Activated T-helper 1 cell treated with anti-CD3 and anti-CD28 coated beads, Interleukin-12 subunit alpha, Interleukin-12 subunit beta, Interleukin-2, Interleukin-4 antibody, amounts not matched to agents 30 ng/mL and 10 ng/mL and 1 ng/mL, durations not matched to agents 14 hours and 24 hours and 36 hours (primary cell): ENCODE results near the gene KCNAB2. TPM values are rescaled to one million over a fixed set of nuclear protein-coding genes. Genes with fewer than 3 reads are reported as not detected.
A peak's percentile ranks its signal among the peaks of the same experiment; 100 is the strongest.
"Not testable (repeated sequence)": the region's sequence is repeated elsewhere in the genome, so short reads cannot be mapped to it uniquely, and the experiment has no call there.

ENCODE experiments used
- DNase-seq: peaks from one replicate; pipeline ENCODE4 v3.0.0; 2021; ENCODE audit warnings: low spot score
- H3K27ac Mint-ChIP-seq: one replicate; pipeline ENCODE4 v1.8.0; 2021; ENCODE audit warnings: mild to moderate bottlenecking, mixed read lengths
- H3K27me3 Mint-ChIP-seq: one replicate; pipeline ENCODE4 v1.8.0; 2022; ENCODE audit warnings: mild to moderate bottlenecking, moderate library complexity, mixed read lengths; ENCODE audit not compliant: insufficient read depth
- H3K36me3 Mint-ChIP-seq: one replicate; pipeline ENCODE4 v1.8.0; 2021; ENCODE audit warnings: low read depth, mixed read lengths
- H3K4me1 Mint-ChIP-seq: one replicate; pipeline ENCODE4 v1.8.0; 2021; ENCODE audit warnings: low read depth, mixed read lengths
- H3K4me3 Mint-ChIP-seq: one replicate; pipeline ENCODE4 v1.8.0; 2021; ENCODE audit warnings: mild to moderate bottlenecking, moderate library complexity, mixed read lengths
- H3K9me3 Mint-ChIP-seq: one replicate; pipeline ENCODE4 v1.8.0; 2021; ENCODE audit warnings: mixed read lengths
- intact Hi-C: fragments of 100-400 bp; cut with micrococcal nuclease; formaldehyde crosslinking; loops from one replicate; pipeline ENCODE4 v1.15.1; 2024
- total RNA-seq: library from RNA; stranded (reverse); gene quantifications from 2 replicates; pipeline ENCODE4 v1.2.3, GENCODE V29; 2022

KCNAB2 gene
- total RNA-seq, 1 donor from 2014 or later = 237 TPM

DNA sequence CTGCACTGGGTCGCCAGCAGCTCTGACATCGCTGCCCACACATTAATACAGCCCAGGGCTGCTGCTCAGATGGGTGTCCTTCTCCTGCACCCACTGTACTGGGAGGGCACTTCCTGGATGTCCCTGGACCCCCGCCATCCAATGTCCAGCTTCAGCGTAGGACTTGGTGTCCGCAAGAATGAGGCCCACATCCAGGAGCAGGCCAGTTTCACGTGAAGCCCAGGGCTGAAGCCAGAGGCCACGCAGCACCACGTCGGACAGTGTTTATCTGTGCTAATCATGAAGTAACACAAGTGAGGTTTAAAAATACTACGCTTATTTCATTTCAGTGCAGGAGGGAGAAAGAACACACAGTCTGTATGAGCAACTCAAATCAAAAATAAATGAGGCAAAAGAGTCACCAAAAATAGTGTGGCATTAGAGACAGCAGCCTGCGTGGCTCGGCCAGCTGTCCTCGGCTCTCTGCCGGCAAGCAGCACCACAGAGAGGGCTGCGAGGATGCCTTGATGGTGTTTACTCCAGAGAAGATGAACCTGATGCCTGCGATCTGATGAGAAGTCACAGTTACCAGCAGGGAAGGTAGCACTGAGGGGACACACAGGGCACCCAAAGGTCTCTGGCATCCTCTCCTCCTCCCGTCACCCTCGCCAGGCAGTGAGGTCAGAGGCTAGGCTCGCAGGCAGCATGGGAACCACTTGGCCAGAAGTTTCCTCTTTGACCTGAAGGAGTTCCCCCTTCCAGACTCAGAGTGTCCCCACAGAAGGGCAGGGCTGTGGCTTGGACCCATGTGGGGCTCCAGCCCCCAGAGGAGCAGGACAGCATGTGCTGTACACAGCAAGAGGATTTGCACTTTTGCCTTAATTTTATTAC, 31.3 kb upstream of the KCNAB2 start:
- Mint-ChIP-seq H3K4me1 (no peaks in the 10 kb centered on the region), H3K36me3 (peaks cover 19% of the 10 kb centered on the region), H3K9me3 (no peaks in the 10 kb centered on the region), H3K27ac (no peak overlapping the region), H3K27me3 (no peaks in the 10 kb centered on the region), H3K4me3 (no peak overlapping the region)
- intact Hi-C loops = no loop called here
- DNase-seq = no peak

GRCh38 chr1:6016191-6016865, 29.4 kb upstream of the KCNAB2 start:
- no peak for DNase-seq
- H3K4me3 Mint-ChIP-seq = no peak overlapping the region
- no peaks in the 10 kb centered on the region for H3K27me3 Mint-ChIP-seq
- no peak overlapping the region for H3K27ac Mint-ChIP-seq
- no peaks in the 10 kb centered on the region for H3K9me3 Mint-ChIP-seq
- H3K36me3 Mint-ChIP-seq = peaks cover 25% of the 10 kb centered on the region
- intact Hi-C loops = no loop called here
- no peaks in the 10 kb centered on the region for H3K4me1 Mint-ChIP-seq

DNA sequence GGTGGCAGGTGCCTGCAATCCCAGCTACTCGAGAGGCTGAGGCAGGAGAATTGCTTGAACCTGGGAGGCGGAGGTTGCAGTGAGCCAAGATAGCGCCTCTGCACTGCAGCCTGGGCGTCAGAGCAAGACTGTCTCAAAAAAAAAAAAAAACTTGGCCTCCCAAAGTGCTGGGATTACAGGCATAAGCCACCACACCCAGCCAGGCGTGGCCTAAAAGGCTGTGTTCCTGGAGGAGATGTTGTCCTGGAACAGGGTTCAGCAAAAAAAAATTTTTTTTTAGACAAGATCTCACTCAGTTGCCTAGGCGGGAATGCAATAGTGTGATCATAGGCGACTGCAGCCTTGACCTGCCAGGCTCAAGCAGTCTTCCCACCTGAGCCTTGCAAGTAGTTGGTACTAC, 28.0 kb upstream of the KCNAB2 start:
- intact Hi-C loops, H3K27me3 Mint-ChIP-seq, H3K9me3 Mint-ChIP-seq, DNase-seq, H3K27ac Mint-ChIP-seq, H3K4me3 Mint-ChIP-seq, H3K4me1 Mint-ChIP-seq: not testable (repeated sequence)
- peaks cover 25% of the 10 kb centered on the region for H3K36me3 Mint-ChIP-seq

DNA sequence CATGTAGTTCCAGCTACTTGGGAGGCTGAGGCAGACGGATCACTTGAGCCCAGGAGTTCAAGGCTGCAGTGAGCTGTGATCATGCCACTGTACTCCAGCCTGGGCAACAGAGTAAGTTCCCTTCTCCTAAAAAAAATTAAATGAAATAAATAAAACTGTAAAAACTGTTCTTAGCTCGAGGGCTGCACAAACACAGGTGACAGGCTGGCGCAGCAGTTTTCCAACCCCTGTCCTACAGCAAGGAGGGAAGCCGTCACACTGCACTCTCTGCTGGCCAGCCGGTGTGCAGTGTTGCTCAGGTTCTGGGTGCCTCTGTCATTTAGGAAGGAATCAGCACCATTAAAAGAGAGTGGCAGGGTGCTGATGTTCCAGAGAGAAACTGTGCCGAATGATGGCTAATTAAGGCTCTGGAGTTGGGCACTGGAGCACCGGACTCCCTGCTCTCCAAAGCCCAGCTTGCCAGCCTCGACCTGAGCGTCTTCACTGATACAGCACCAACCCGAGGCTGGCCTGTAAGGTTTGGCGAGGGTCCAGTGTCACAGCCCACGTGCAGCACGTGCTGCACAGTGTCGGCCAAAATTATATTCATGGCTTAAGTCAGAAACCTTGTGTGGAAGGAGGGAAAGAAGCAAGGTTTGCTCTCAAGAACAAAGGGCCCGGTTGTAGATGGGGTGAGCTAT, 26.4 kb upstream of the KCNAB2 start:
- no peaks in the 10 kb centered on the region for H3K27me3 Mint-ChIP-seq

GRCh38 chr1:6022193-6022592, 23.5 kb upstream of the KCNAB2 start:
- no peaks in the 10 kb centered on the region for H3K27me3 Mint-ChIP-seq
- no peaks in the 10 kb centered on the region for H3K9me3 Mint-ChIP-seq
- no peak overlapping the region for H3K27ac Mint-ChIP-seq
- no peak overlapping the region for H3K4me3 Mint-ChIP-seq
- peaks cover 15% of the 10 kb centered on the region for H3K4me1 Mint-ChIP-seq
- peaks cover 18% of the 10 kb centered on the region for H3K36me3 Mint-ChIP-seq
- intact Hi-C loops = loop anchor here (10.0 kb wide), 1 partner anchor 373 kb away; the partner anchor contains the start of gene ACOT7
- DNase-seq = no peak

More for the DNA sequence above, 26.4 kb upstream of the KCNAB2 start:
- Mint-ChIP-seq H3K27ac (no peak overlapping the region), H3K4me1 (no peaks in the 10 kb centered on the region), H3K36me3 (peaks cover 17% of the 10 kb centered on the region), H3K9me3 (no peaks in the 10 kb centered on the region), H3K4me3 (no peak overlapping the region)
- no peak for DNase-seq
- intact Hi-C loops = no loop called here

DNA sequence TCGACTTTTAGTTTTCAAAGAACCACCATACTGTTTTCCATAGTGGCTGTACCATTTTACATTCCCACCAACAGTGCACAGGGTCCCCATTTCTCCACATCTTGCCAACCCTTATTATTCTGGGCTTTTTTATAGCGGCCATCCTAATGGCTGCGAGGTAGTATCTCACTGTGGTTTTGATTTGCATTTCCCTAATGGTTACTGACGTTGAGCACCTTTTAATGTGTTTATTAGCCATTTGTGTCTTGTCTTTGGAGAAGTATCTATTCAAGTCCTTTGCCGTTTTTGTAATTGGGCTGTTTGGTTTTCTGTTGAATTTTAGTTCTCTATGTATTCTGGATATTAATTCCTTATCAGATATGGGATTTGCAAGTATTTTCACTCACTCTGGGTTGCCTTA, 22.3 kb upstream of the KCNAB2 start:
- intact Hi-C loops = loop anchor here (10.0 kb wide), 1 partner anchor 371 kb away; the partner anchor contains the start of gene ACOT7
- peaks cover 26% of the 10 kb centered on the region for H3K4me1 Mint-ChIP-seq
- H3K27me3 Mint-ChIP-seq = no peaks in the 10 kb centered on the region
- no peaks in the 10 kb centered on the region for H3K9me3 Mint-ChIP-seq
- no peak overlapping the region for H3K4me3 Mint-ChIP-seq
- no peak overlapping the region for H3K27ac Mint-ChIP-seq
- no peak for DNase-seq
- peaks cover 24% of the 10 kb centered on the region for H3K36me3 Mint-ChIP-seq

GRCh38 chr1:6024376-6024775, 21.3 kb upstream of the KCNAB2 start:
- no peaks in the 10 kb centered on the region for H3K9me3 Mint-ChIP-seq
- no peaks in the 10 kb centered on the region for H3K27me3 Mint-ChIP-seq
- H3K4me3 Mint-ChIP-seq = no peak overlapping the region
- H3K4me1 Mint-ChIP-seq = peaks cover 32% of the 10 kb centered on the region
- H3K27ac Mint-ChIP-seq = no peak overlapping the region
- H3K36me3 Mint-ChIP-seq = peaks cover 30% of the 10 kb centered on the region
- intact Hi-C loops = loop anchor here (10.0 kb wide), 1 partner anchor 370 kb away; the partner anchor contains the start of gene ACOT7
- no peak for DNase-seq

DNA sequence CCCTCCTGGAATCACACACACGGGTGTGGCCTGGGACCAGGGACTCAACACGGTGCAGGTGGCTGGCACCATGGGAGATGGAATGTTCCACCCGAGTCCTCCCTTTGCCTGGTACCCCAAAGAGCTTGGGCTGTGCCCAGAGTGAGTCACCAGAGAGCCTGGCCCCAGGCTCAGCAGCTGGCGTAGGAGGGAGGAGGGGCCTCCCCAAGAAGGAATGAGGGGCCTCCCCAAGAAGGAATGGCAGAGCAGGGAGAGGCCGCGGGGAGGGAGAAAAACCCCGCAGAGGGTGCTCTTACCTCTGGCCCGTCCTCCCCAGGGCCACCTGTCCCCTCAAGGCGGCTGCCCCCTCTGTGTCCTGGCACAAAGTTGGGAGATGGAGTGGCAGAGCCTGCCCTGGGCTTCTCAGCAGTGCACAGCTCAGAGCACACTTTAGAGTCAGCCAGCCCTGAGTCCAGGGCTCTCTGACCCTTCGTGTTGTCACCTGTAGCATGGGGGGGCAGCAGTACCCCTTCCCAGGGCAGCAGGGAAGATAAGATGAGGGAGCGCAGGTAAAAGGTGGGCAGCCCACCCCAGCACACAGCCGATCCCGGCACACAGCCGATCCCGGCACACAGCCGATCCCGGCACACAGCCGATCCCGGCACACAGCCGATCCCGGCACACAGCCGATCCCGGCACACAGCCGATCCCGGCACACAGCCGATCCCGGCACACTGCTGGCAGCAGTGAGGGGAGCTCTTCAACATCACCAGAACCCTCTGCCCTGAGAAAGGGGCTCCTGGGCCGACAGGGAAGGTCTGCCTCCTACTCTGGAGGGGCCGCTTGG, 20.2 kb upstream of the KCNAB2 start:
- Mint-ChIP-seq H3K4me3 (peak overlapping the region; percentile 97), H3K4me1 (peaks cover 43% of the 10 kb centered on the region), H3K9me3 (no peaks in the 10 kb centered on the region), H3K27ac (peak overlapping the region; percentile 94), H3K36me3 (peaks cover 26% of the 10 kb centered on the region), H3K27me3 (no peaks in the 10 kb centered on the region)
- DNase-seq = no peak
- intact Hi-C loops = loop anchor here (1.0 to 10.0 kb wide), 5 partner anchors 33 to 677 kb away; partner anchors contain the start of genes ACOT7, DNAJC11, NPHP4 and RPL22

- DNase-seq = peak; percentile 90
- intact Hi-C loops = loop anchor here (1.0 to 10.0 kb wide), 5 partner anchors 34 to 676 kb away; partner anchors contain the start of genes ACOT7, DNAJC11, NPHP4 and RPL22
- Mint-ChIP-seq H3K4me1 (peaks cover 50% of the 10 kb centered on the region), H3K36me3 (peaks cover 30% of the 10 kb centered on the region), H3K27ac (peak overlapping the region; percentile 94), H3K27me3 (no peaks in the 10 kb centered on the region), H3K9me3 (no peaks in the 10 kb centered on the region), H3K4me3 (peak overlapping the region; percentile 97)
These were observed 19.4 kb upstream of the KCNAB2 start for GRCh38 chr1:6026095-6026809.

GRCh38 chr1:6027591-6027990, 18.1 kb upstream of the KCNAB2 start:
- H3K4me3 Mint-ChIP-seq = peak overlapping the region; percentile 97
- no peaks in the 10 kb centered on the region for H3K9me3 Mint-ChIP-seq
- peaks cover 29% of the 10 kb centered on the region for H3K36me3 Mint-ChIP-seq
- no peaks in the 10 kb centered on the region for H3K27me3 Mint-ChIP-seq
- peak; percentile 24 for DNase-seq
- peaks cover 61% of the 10 kb centered on the region for H3K4me1 Mint-ChIP-seq
- intact Hi-C loops = loop anchor here (5.0 to 10.0 kb wide), 3 partner anchors 367 to 675 kb away; partner anchors contain the start of genes ACOT7, DNAJC11 and TNFRSF25
- peak overlapping the region; percentile 94 for H3K27ac Mint-ChIP-seq

DNA sequence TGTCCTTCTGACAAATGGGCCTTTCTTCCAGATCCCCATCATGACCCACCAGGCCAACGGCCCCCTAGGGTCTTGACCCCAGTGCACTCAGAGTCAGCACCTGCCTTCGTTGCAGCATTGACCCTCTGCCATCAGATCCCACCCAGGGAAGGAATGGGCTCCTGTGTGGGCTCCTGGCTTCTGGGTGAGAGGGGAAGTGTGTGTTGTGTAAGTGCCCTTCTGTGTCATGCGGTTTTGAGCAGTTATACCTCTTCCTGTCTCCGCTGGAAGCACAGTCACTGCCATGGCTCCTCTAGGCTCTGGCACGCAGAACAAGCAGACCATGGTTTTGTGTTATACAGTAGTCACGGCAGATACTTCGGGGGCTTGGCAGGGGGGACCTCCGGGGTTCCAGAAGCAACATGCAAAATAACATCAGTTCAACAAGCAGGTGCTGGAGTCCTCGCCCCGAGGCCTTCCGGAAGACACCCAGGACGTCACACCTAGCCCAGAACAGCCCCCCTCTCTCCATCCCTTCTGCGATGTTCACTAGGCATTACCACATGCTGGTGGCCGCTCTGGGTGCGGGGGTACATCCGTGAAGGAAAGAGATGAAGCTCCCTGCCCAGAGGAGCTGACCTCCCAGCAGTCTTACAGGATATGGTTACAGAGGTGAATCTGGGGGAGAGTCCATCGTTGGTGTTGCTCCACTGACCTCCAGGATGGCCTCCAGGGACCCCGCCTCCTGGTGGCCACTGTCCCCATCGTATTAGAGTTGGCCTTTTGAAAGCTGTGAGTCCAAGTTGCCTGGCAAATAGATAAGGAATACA, 17.4 kb upstream of the KCNAB2 start:
- peaks cover 67% of the 10 kb centered on the region for H3K4me1 Mint-ChIP-seq
- H3K27ac Mint-ChIP-seq = peak overlapping the region; percentile 94
- H3K27me3 Mint-ChIP-seq = no peaks in the 10 kb centered on the region
- peak; percentile 62 for DNase-seq
- no peaks in the 10 kb centered on the region for H3K9me3 Mint-ChIP-seq
- intact Hi-C loops = loop anchor here (1.0 to 10.0 kb wide), 4 partner anchors 112 to 674 kb away; partner anchors contain the start of genes ACOT7, DNAJC11 and TNFRSF25
- H3K36me3 Mint-ChIP-seq = peaks cover 32% of the 10 kb centered on the region
- H3K4me3 Mint-ChIP-seq = peak overlapping the region; percentile 97
